Stimulated activated CD4-positive, alpha-beta T cell treated with anti-CD3 and anti-CD28 coated beads, TNF-alpha, amount 100 ng/mL, for 1 hour (primary cell): ENCODE data around the gene FAM177A1.

Experiments used
- DNase-seq, 3 donors: peaks; one replicate each; pipeline ENCODE4 v3.0.0-alpha.2; 2020; ENCODE audit warnings: low read depth in 3 of 3, low spot score in 1 of 3

The FAM177A1 gene

GRCh38 chr14:35122696-35123387 lies 76.8 kb downstream of the FAM177A1 start:
- DNase-seq, result no peak

GRCh38 chr14:35123388-35123703 lies 77.3 kb downstream of the FAM177A1 start:
- DNase-seq, result no peak

GRCh38 chr14:35124127-35124526 lies 78.1 kb downstream of the FAM177A1 start:
- DNase-seq, result no peak
